A549 treated with AZD9567 at 1 μM for 4 hours (cell line): ENCODE results near the gene TFAP2C. TPM values are rescaled to one million over a fixed set of nuclear protein-coding genes. Genes with fewer than 3 reads are reported as not detected.

ENCODE experiments used
- total RNA-seq: library from RNA; stranded (reverse); fragments of 200-300 nt; extraction: Qiagen RNA extraction; gene quantifications from 5 replicates; pipeline ENCODE4 v1.2.3, GENCODE V29; 2022; ENCODE audit not compliant: insufficient read depth

TFAP2C gene
- 11.0 to 14.4 TPM (median 11.7 TPM) in 5 replicates for total RNA-seq

DNA sequence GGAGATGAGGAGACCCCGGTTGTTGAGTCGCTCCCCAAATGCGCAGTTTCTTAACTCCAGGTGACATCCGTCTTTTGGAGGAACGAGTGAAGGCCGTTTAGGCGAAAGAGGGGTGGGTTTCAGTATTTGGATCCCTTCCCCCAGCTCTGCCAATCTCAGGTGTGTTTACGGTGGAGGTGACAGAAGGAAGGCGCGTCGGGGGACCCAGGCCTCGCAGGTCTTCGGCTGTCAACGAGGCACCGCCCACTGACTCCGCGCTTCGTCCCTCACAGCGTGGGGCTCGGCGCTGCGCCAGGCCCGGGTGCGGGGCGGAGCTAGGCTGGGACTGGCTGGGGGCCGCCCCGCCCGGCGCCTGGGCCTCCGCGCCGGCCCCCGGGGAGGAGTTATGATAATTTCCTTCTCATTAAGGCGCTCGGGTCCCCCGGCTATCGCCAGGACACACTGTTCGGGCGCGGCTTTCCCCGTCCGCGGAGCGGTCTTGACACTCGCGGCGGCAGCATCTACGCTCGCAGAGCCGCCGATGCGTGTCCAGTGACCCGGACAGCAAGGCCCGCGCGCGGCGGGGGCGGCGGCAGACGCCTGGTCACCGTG is at the start of gene TFAP2C:
Gene TFAP2C, plus strand, starts transcription at position 434 of the 591 bp plus-strand sequence. CDS start 239 bp downstream, outside the sequence.

Other genes with a start within 250 kb of the TFAP2C start
- gene AURKA, start 237.1 kb upstream of the TFAP2C start, total RNA-seq: 89.7 to 96.5 TPM (median 94.9 TPM) in 5 replicates
- 38.6 to 41.6 TPM (median 39.6 TPM) in 5 replicates for gene CSTF1, start 236.7 kb upstream of the TFAP2C start, total RNA-seq
- 0.03 to 0.07 TPM (median 0.05 TPM) in 3 of 5 replicates, not detected in the others for gene CASS4, start 217.0 kb upstream of the TFAP2C start, total RNA-seq
- gene RTF2, start 160.7 kb upstream of the TFAP2C start, total RNA-seq: 72.8 to 95.2 TPM (median 88.4 TPM) in 5 replicates
- 0.33 to 2.5 TPM (median 0.40 TPM) in 5 replicates for gene FAM209A, start 104.6 kb upstream of the TFAP2C start, total RNA-seq
- gene FAM209B, start 96.1 kb upstream of the TFAP2C start, total RNA-seq: 0.34 to 3.6 TPM (median 0.56 TPM) in 5 replicates